Mesothelial cell of epicardium (in vitro differentiated cells): ENCODE data around the gene PPIL4. TPM values are rescaled to one million over a fixed set of nuclear protein-coding genes. Genes with fewer than 3 reads are reported as not detected.

Source experiments
- DNase-seq, 2 experiments: peaks; one replicate each; pipeline ENCODE4 v3.0.0; 2021; ENCODE audit warnings: low spot score in 2 of 2; ENCODE audit not compliant: unreplicated experiment in 2 of 2
- H3K27ac Mint-ChIP-seq: 2 replicates; pipeline ENCODE4 v1.8.0; 2021; ENCODE audit warnings: mixed read lengths
- H3K27me3 Mint-ChIP-seq: 2 replicates; pipeline ENCODE4 v1.8.0; 2021; ENCODE audit warnings: low read depth, mixed read lengths
- H3K36me3 Mint-ChIP-seq: 2 replicates; pipeline ENCODE4 v1.8.0; 2021; ENCODE audit warnings: mixed read lengths
- H3K4me1 Mint-ChIP-seq: 2 replicates; pipeline ENCODE4 v1.8.0; 2021; ENCODE audit warnings: mixed read lengths
- H3K4me3 Mint-ChIP-seq: 2 replicates; pipeline ENCODE4 v1.8.0; 2021; ENCODE audit warnings: mild to moderate bottlenecking, moderate library complexity, mixed read lengths
- H3K9me3 Mint-ChIP-seq: 2 replicates; pipeline ENCODE4 v1.8.0; 2021; ENCODE audit warnings: mixed read lengths
- total RNA-seq: library from RNA; stranded (reverse); gene quantifications from 3 replicates; pipeline ENCODE4 v1.2.1, GENCODE V29; 2021
- TF ChIP-seq, protein P1 (sequence below): fragments of 200-600 bp; sonication (generic); IDR thresholded peaks from one replicate; pipeline ENCODE4 v1.5.0; 2021; ENCODE audit warnings: antibody characterized with exemption; ENCODE audit not compliant: unreplicated experiment

The PPIL4 gene
- total RNA-seq, 1 donor from 2014 or later, result 39.8 TPM

DNA sequence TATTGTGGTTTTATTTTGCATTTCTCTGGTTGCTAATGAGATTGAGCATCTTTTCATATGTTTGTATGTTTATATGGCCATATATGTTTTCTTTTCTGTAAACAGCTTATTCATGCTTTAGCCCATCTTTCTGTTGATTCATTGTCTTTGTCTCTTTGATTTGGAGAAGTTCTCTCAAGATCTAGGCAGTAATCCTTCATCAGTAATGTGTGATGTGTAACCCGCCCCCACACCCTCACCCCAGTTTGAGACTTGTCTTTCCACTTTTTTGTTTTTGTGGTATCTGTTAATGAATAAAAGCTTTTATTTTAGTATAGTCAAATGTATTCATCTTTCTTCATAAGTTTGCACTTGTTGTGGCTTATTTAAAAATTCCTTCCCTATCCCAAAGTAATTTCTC lies 87.0 kb downstream of the PPIL4 start:
- DNase-seq, result no peak
- Mint-ChIP-seq H3K36me3 (no peaks in the 10 kb centered on the region), H3K4me1 (peaks cover 2% of the 10 kb centered on the region), H3K4me3 (no peak overlapping the region), H3K27ac (no peak overlapping the region), H3K27me3 (peaks cover 10% of the 10 kb centered on the region), H3K9me3 (no peaks in the 10 kb centered on the region)
- TF ChIP-seq, protein P1, sequence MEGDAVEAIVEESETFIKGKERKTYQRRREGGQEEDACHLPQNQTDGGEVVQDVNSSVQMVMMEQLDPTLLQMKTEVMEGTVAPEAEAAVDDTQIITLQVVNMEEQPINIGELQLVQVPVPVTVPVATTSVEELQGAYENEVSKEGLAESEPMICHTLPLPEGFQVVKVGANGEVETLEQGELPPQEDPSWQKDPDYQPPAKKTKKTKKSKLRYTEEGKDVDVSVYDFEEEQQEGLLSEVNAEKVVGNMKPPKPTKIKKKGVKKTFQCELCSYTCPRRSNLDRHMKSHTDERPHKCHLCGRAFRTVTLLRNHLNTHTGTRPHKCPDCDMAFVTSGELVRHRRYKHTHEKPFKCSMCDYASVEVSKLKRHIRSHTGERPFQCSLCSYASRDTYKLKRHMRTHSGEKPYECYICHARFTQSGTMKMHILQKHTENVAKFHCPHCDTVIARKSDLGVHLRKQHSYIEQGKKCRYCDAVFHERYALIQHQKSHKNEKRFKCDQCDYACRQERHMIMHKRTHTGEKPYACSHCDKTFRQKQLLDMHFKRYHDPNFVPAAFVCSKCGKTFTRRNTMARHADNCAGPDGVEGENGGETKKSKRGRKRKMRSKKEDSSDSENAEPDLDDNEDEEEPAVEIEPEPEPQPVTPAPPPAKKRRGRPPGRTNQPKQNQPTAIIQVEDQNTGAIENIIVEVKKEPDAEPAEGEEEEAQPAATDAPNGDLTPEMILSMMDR, result no peak

DNA sequence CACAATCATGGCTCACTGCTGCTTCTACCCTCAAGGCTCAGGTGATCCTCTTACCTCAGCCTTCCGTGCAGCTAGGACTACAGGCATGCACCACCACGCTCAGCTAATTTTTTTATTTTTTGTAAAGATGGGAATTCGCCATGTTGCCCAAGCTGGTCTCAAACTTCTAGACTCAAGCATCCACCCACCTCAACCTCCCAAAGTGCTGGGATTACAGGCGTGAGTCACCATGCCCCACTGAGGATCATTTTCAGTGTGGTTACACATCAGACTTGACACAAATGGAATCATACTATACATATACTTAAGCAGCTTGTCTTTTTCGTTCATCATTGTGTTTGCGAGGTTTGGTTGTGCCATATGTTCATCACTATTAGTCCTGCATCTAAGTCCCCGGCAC lies 87.6 kb downstream of the PPIL4 start:
- Mint-ChIP-seq H3K9me3 (no peaks in the 10 kb centered on the region), H3K27me3 (peaks cover 11% of the 10 kb centered on the region), H3K4me3 (no peak overlapping the region)

DNA sequence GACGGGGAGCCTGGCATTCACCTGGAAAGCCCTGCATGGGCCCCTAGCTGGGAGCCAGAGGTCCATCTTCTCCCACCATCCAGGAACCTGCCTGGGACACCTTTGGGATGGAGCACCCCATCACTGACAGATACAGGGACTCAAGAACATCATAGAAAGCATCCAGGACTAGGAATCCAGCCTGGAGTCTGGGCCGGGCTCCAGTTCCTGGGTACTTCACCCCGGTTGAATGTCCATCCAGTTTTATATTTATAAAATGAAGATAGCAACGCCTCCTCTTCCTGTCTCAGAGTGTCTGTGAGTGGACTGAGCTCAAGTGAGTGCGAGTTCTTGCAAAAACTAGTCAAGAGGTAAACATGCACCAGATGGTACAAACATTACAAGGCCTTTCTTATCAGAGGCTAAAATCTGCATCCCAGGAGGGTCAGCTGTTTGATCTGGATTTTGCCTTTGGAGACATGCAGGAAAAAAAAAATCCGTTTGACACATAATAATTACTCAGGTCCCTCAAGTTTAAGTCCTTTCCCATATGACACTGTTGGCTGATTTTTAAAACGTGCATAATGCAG lies 88.4 kb downstream of the PPIL4 start:
- TF ChIP-seq, protein P1, result no peak
- Mint-ChIP-seq H3K36me3 (no peaks in the 10 kb centered on the region), H3K9me3 (no peaks in the 10 kb centered on the region), H3K4me3 (no peak overlapping the region), H3K27ac (no peak overlapping the region), H3K27me3 (peaks cover 19% of the 10 kb centered on the region), H3K4me1 (peaks cover 2% of the 10 kb centered on the region)
- no peak for DNase-seq

More for the DNA sequence above, 87.6 kb downstream of the PPIL4 start:
- TF ChIP-seq, protein P1, result no peak
- Mint-ChIP-seq H3K27ac (no peak overlapping the region), H3K36me3 (no peaks in the 10 kb centered on the region), H3K4me1 (peaks cover 2% of the 10 kb centered on the region)
- DNase-seq, result no peak

DNA sequence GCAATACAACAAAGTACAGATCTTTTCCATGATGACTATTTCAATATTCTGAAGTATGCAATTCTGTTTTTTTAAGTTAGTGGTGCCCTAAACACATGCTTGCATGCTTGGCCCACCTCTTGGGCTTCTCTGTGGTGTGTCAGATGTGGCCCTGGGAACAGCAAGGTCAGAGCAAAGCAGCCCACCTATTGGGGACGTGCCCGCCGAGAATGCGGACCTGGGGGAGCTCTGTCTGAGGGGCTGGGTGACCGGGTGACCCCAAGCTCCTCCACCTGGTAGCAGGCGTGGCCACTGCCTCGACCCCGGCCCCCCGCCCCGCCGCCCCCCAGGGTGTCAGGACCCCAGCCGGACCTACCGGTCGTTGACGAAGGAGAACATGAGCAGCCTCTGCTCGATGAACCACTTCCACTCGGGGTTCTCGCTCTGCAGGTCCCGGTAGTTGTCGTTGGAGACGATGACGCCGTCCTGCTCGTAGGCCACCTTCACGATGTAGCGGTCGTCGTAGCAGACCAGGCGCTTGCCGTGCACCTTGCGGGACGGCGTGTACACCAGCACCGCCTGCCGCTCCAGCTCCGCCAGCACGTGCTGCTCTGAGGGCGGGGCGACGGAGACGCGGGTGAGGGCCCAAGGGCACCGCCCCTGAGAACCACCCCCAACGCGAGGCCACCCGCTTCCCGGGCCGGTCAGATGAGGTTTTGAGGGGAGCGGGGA lies 89.4 kb downstream of the PPIL4 start:
- TF ChIP-seq, protein P1, result no peak
- Mint-ChIP-seq H3K36me3 (no peaks in the 10 kb centered on the region), H3K9me3 (no peaks in the 10 kb centered on the region), H3K4me3 (no peak overlapping the region), H3K4me1 (peaks cover 2% of the 10 kb centered on the region), H3K27me3 (peaks cover 29% of the 10 kb centered on the region), H3K27ac (no peak overlapping the region)
- DNase-seq, result no peak

DNA sequence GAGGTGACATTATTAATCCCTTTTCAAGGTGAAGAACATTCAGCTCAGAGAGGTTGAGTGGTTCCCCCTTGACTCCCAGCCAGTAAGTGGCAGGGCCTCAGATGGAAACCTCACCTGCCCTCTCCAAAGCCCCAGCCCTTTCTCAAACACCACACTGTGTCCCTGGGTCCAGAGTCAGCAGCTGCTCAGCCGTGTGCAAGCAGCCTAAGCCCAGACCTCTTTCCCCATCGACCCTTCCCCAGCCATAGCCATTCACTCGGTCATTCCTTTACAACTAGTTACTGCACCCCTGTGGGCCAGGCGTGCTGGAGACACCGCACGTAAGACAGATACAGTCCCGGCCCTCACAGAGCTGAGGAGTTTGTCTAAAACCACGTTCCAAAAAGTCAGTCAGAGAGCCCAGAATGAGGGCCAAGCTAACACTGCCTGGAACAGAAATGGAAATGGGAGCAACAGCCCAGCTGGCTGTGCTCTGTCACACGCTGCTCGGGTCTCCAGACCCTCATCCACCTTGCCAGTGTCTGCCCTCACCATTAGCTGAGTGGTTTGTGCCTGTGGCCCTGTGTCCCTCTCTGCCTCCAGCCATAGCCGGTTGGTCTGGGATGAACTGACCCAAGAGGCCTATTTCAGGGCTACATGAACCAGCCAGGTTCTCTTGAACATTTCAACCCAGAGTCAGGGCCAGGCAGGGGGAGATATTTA lies 90.7 kb downstream of the PPIL4 start:
- no peak overlapping the region for H3K27ac Mint-ChIP-seq
- DNase-seq, result no peak

More for the DNA sequence above, 90.7 kb downstream of the PPIL4 start:
- H3K9me3 Mint-ChIP-seq, result no peaks in the 10 kb centered on the region
- no peak overlapping the region for H3K4me3 Mint-ChIP-seq
- H3K36me3 Mint-ChIP-seq, result no peaks in the 10 kb centered on the region
- peaks cover 5% of the 10 kb centered on the region for H3K4me1 Mint-ChIP-seq
- TF ChIP-seq, protein P1, result no peak
- H3K27me3 Mint-ChIP-seq, result peaks cover 35% of the 10 kb centered on the region

Other genes with a start within 250 kb of the PPIL4 start
- 71.3 to 72.7 TPM (median 72.0 TPM) in 3 replicates for gene TAB2, start 228.3 kb downstream of the PPIL4 start, total RNA-seq
- gene SUMO4, start 145.8 kb downstream of the PPIL4 start, total RNA-seq, result 3.4 to 4.2 TPM (median 3.9 TPM) in 3 replicates
- gene ZC3H12D, start 61.0 kb downstream of the PPIL4 start, total RNA-seq, result 0.44 to 0.72 TPM (median 0.47 TPM) in 3 replicates
- 34.9 to 36.7 TPM (median 36.5 TPM) in 3 replicates for gene GINM1, start 20.3 kb upstream of the PPIL4 start, total RNA-seq
- gene KATNA1, start 102.7 kb upstream of the PPIL4 start, total RNA-seq, result 18.8 to 20.3 TPM (median 19.1 TPM) in 3 replicates
- gene LATS1, start 172.1 kb upstream of the PPIL4 start, total RNA-seq, result 38.4 to 39.4 TPM (median 39.0 TPM) in 3 replicates
- gene NUP43, start 200.5 kb upstream of the PPIL4 start, total RNA-seq, result 38.8 to 41.0 TPM (median 40.2 TPM) in 3 replicates
- 43.4 to 45.6 TPM (median 44.4 TPM) in 3 replicates for gene PCMT1, start 203.7 kb upstream of the PPIL4 start, total RNA-seq